Stimulated activated CD4-positive, alpha-beta T cell treated with anti-CD3 and anti-CD28 coated beads, Interleukin-1b, Interleukin-23, amount 100 ng/mL, for 4 hours (primary cell): Measurements from ENCODE around the gene AMZ2.
"Not testable (repeated sequence)": the region's sequence is repeated elsewhere in the genome, so short reads cannot be mapped to it uniquely, and the experiment has no call there.

Source experiments
- DNase-seq, 2 donors: peaks; one replicate each; pipeline ENCODE4 v3.0.0-alpha.2; 2020; ENCODE audit warnings: low read depth in 2 of 2

AMZ2 gene

DNA sequence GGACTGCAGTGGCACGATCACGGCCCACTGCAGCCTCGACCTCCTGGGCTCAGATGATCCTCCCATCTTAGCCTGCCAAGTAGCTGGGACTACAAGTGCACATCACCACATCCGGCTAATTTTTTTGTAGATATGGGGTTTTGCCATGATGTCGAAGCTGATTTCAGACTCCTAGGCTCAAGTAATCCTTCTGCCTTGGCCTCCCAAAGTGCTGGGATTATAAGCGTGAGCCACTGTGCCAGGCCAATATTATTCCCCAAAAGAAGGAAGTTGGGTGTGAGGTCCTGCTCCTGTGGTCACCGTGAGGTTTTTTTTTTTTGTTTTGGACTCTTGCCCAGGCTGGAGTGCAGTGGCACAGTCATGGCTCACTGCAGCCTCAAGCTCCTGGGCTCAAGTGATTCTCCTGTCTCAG, 1.5 kb downstream of the AMZ2 start:
- no peak for DNase-seq

DNA sequence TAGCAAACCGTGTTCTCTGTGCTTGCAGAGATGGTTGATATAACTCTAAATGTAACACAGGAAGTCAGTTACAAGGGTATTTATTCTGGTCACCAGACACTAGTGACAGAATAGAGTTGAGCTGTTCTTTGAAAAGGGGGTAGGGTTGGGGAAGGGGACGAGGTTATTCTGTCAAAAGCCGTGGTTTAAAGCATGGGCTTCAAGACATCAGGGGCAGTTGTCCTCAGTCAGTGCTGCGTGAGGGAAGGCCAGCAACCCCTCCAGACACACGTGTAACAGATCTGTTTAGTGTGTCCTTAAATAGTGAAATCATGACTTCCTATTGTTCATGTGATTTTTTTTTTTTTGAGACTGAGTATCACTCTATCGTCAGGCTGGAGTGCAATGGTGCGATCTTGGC, 5.6 kb downstream of the AMZ2 start:
- DNase-seq: not testable (repeated sequence)

DNA sequence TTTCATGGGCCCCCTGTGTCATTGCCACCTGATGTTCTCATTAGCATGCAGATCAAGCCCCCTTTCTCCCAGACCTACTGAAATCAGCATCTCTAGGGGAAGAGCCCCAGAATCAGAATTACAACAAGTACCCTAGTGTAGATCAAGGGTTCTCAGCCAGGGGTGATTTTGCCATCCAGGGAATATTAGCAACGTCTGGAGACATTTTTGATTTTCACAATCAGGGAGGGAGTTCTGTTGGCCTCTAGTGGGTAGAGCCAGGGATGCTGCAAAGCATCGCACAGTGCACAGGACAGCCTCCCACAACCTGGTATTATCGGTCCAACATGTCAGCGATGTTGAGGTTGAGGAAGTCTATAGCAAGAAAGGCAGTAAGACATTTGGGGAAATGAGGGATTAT, 7.3 kb downstream of the AMZ2 start:
- no peak for DNase-seq

DNA sequence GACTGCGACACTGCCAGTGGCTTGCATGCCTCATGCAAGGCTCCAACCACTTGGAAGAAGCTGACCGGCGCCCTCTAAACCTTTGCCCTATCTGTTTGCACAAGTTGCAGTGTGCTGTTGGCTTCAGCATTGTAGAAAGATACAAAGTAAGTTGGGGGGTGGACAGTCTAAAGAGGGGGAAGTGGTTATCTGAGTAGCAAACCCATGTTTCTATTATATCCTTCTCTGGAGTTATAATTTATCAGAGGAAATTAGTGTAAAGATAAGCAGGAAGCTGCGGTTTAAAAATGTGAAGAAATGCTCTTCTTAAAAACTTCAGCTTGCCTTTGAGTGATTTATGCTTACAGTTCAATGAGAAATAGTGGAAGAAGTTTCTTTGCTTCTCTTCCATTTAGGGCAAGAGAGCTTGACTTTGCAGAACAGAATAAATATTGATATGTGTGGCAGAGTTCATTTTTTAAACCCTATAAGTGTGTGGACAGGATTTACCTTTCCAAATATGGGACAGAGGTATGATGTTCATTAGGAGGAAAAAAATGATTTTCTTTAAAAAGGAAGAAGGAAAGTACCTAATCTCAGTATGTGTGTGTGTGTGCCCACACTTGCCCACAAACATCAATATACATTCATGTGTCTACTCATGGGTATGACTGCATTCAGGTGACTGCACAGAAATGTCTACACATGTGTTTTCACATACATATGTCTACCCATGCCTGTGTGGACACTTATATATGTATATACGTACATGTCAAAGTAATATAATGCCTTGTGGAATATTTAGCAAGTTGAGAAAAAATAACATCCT, 8.1 kb downstream of the AMZ2 start:
- DNase-seq: no peak

DNA sequence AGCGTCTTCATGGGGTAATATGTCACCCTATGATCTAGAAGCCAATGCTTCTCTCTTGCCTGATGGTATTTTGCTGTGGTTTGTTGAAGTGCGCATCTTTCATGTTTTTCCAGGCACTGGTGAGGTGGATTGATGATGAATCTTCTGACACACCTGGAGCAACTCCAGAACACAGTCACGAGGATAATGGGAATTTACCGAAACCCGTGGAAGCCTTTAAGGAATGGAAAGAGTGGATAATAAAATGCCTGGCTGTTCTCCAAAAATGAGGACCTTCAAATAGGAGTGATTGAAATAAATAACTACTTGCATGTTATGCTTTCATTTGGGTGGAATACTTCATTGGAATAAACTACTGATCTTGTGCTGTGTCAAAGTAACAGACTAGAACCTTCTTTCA, 8.9 kb downstream of the AMZ2 start:
- not testable (repeated sequence) for DNase-seq

DNA sequence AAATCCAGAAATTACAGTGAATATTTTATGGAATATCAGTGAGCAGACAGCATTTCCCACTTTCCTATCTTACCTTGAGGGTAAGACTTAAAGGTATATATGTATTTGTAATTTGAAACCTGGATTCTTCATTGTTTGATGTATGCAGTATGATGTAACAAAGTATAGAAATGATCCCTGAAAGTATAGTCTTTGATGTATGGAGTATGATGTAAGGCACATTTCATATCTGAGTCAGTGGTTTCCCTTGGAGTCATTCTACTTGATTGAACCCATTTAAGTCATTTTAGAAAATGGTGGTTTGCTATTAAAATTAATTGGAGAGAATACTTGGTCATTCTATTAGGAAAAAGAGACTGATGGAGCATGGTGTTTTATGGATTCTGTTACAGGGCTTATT, 10.1 kb downstream of the AMZ2 start:
- no peak for DNase-seq

DNA sequence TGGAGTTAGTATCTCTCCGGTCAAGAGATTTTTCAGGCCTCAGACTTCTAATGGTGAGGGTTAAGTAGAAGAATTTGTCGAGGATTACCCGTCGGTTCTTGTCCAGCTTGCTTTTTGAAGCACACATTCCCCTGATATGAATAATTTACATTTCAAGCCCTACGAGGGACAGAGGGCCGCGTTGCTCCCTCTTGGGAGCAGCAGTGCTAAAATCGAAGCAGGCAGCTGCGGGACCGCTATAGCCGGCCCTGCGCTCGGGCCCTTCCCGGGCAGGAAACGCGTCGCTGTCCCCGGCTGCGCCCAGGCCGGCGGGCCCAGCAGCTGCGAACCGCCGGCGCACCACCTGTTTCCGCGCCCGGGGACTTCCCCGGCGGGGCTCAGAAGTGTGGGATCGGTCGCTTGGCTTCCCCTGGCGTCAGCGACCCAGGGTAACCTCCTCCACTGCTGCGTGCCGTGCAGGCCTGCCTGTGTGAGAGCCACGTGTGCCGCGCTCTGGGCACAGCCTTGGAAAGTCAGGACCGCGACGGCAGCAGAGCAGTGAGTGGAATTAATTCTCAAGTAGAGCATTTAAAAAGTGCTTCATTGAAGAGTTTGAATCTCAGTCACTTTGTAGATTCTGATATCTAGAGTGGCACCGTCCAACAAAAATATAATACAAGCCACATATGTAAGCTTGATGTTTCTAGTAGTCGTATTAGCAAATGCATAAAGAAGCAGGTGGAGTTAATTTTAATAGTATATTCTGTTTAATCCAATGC, 11.2 kb downstream of the AMZ2 start:
- peak; percentile 42 to 56 for DNase-seq

DNA sequence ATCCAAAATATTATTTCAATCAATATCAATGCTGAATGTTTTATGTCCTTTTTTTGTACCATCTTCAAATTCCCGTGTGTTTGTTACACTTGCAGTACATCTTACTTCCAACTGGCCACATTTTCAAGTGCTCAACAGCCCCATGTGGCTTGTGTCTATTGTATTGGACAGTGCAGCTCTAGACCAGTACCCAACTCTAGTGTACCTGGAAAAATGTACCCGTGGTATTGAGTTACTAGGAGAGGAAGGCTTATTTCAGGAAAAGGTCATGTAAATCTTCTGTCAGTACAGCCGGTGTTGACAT, 11.8 kb downstream of the AMZ2 start:
- not testable (repeated sequence) for DNase-seq

DNA sequence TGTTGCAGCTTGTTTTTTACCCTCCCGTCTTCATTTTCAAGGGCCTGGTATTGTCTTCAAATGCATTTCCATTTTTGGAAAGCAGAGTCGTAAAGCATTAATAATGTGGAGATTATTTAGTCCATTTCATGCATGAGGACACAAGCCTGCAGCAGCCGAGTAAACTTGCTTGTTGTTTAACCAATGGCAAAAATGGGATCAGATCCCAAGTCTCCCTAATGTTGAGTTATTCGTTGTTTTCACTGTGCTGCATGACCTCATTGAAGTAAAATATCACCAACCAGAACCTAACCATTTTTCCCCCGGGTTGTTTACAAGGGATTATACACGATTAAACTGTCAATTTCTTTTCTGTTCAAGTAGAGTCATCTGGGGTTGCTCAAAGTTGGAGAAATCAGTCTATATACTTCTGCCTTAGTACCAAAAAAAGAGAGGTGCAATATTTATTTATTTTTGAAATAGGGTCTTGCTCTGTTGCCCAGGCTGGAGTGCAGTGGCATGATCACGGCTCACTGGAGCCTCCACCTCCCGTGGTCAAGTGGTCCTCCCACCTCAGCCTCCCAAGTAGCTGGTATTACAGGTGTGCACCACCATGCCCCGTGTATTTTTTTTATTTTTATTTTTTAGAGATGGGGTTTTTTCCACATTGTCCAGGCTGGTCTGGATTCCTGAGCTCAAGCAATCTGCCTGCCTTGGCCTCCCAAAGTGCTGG, 12.4 kb downstream of the AMZ2 start:
- DNase-seq: no peak

DNA sequence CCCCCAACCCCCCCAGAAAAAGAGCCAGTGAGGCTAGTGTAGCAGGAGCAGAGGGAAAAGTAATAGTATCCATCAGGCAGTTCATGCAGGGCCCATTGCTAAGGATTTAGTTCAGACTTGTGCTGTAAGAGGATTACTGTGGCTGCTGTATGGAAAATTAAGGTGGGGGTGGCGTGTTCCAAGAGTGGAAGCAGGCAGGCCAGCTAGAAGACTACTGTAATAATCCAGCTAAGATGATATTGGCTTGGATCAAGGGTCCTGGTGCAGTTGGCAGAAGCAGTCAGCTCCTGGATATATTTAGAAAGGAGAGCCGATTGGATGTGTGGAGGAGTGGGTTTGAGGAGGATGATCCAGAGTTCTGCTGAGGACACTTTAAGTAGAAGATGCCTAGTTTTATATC, 14.6 kb downstream of the AMZ2 start:
- DNase-seq: not testable (repeated sequence)

DNA sequence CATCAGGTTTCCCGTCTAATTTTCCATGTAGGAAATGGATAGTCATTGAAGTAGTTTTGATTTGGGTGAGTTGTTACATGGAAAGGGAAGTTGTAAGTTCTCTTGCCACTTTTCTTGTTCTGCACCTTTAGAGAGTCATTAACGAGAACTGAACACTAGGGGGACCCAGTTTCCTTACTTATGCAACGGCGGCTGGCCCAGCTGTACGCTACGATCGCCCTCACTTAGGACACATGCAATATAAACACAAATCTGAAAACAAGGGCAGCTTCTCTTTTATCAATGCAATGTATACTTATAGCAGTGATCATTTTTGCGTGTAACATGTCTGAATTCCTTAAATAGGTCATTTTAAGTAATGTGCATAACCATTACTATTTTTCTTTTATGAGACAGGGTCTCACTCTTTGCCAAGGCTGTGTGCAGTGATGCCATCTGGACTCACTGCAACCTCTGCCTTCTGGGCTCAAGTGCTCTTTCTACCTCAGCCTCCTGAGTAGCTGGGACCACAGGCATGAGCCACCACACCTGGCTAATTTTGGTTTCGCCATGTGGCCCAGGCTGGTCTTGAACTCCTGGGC, 15.3 kb downstream of the AMZ2 start:
- DNase-seq: not testable (repeated sequence)

DNA sequence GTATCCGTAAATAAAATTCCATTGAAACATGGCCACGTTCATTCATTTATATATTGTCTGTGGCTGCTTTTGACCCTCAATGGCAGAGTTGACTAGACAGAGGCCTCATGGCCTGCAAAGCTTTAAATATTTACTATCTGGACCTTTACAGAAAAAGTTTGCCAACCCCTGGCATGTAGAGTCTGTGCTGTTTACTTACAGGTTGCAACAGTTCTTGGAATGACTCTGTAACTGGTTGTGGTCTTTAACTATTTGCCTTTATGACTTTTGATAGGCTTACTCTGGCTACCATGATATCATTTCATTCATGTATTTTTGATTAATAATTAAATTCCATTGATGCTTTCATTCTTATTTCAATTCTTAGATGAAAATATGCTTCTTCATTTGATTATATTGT, 18.0 kb downstream of the AMZ2 start:
- DNase-seq: not testable (repeated sequence)

DNA sequence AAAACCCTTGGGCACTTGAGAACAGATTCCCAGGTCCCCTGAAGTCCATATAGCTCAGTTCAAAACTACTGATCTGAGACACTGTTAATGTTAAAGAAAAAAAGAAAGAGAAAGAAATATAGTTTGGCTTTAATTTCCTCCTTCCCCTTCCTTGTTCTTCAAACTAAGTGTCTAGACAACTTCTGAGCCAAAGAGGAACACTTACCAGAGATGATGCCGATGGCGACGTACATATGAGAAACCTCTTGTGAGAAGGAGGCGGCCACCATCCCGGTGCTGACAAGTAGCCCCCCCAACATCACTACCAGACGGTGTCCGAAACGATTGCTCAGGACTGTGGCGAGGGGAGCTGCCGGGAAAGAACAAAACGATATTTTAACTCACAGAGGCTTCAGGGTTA, 25.9 kb downstream of the AMZ2 start:
- no peak for DNase-seq

DNA sequence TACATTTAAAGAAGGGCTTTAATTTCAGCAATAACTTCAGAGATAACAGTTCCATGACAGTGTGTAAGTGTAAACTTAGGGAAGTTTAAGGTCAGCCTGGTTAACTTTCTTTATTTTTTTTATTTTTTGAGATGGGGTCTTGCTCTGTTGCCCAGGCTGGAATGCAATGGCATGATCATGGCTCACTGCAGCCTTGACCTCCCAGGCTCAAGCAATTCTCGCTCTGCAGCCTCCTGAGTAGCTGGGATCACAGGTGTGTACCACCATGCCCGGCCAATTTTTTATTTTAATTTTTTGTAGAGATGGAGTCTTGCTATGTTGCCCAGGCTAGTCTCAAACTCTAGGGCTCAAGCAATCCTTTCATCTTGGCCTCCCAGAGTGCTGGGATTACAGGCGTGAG, 28.5 kb downstream of the AMZ2 start:
- not testable (repeated sequence) for DNase-seq

DNA sequence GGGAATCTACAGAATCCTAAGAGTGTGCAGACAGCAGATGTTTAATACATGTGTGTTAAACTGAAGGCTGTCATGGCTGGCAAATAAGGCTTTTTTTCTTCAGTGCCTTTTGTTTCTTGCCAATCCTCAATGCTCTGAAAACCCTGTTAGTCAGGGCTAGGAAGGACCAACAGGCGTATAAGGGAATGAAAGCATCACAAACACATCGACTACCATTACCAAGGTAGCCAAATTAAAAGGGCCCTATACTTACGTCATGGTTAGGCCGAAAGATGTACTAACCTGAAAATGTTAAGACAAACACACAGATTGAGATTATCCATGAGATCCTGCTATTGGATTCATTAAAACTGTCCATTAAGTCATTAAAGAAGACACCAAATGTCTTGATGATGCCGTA, 30.0 kb downstream of the AMZ2 start:
- no peak for DNase-seq

DNA sequence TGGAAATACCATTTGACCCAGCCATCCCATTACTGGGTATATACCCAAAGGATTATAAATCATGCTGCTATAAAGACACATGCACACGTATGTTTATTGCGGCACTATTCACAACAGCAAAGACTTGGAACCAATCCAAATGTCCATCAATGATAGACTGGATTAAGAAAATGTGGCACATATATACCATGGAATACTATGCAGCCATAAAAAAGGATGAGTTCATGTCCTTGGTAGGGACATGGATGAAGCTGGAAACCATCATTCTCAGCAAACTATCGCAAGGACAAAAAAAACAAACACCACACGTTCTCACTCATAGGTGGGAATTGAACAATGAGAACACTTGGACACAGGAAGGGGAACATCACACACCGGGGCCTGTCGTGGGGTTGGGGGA, 34.1 kb downstream of the AMZ2 start:
- not testable (repeated sequence) for DNase-seq

DNA sequence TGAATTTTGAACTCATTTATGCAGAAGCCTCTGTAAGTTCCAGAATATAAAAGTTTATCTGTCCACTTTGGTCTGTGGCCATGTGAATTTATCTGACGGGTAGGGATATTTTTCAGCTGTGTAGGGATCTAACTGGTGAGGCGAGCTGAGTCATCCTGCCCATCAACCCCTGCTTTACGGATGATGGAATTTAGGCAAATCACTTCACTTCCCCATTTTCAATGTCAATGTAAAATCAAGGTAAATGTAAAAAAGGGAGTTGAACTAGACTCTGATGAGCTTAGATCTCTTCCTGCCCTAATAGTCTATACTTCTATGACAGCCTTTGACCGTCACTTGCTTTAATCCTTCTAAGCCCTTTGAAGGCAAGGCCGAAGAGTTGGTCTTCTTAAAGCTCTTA, 40.5 kb downstream of the AMZ2 start:
- no peak for DNase-seq

DNA sequence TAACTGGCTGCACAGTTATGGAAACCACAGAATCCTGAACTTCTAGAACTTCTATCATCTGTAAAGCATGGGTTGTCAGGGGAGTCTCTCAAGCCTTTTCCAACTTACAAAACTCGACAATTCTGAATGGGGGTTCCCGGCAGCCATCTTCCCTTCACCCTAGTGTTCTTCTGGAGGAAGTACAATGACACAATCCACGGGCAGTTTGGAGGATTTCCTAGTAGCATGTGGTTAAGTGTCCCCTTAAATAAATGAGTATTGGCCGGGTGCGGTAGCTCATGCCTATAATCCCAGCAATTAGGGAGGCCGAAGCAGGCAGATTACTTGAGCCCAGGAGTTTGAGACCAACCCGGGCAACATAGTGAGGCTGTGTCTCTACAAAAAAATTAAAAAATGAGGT, 41.0 kb downstream of the AMZ2 start:
- no peak for DNase-seq

DNA sequence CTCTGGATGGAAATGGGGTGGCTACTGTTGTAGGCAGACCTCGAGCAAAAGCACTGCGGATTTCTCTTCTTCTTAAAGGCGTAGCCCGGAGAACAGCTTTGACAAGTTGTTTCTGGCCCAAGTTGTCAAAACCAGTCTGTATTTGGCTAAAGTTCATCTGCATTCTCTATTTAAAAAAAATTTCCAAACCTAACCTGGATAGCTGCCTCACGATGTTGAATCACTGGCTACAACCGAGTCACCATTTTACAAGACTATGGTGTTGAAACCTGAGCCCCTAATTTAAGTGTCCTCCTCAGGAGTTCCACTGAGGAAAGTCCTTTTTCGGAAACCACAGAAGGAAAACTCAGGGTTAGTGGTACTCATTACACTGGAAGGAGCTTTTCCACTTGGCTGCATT, 41.6 kb downstream of the AMZ2 start:
- DNase-seq: no peak

DNA sequence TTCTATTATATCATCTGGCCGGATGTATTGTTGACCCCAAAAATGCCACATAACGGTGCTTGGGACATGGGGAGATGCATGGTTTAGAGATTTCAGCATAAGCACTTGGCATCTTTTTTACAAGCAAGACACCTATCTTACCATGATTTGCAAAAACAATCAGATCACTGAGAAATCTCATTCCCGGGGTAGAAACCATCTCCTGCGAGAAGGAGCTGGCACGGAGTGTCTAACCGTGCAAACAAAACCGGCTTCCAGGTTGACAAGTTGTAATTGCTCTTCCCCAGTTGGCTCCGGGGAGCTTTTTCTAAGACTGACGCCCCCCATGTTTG, 42.1 kb downstream of the AMZ2 start:
- DNase-seq: no peak

DNA sequence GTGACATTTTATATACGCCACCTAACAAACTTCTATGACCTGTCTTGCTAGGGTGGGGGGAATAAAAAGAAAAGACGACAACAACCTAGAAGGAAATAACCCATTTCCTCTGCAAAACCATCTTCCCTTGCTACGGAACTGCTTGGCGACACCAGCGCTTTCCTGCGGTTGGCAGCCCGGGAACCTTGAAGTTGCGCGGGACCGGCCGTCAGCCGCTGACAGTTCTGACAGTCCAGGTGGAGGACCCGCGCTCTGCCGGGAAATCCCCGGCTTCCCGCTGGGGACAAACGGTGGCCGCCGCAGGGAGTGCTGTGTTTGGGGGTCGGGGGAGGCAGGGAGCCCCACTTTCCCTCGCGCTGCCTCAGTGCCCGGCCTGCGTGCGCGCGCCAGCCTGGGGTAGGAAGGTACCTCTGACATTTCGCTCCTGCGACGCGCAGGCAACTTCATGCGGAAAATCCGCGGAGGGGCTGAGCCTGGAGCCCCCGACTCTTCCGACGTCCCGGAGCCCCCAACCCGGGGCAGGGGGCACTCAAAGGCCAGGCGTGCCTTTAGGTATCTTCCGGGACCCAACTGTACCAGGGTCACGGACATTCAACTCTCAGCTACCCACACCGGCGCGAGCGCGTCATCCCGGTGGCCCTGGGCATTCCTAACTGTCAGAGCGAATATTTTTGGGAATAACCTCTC, 42.6 kb downstream of the AMZ2 start:
- DNase-seq: peak in 1 of 2 donors; percentile 35
